ENCODE data around the gene FHL2. TPM values are rescaled to one million over a fixed set of nuclear protein-coding genes. Genes with fewer than 3 reads are reported as not detected.

FHL2 gene
- total and polyA plus RNA-seq, 7 donors: 24.7 to 114 (median 35.4) TPM

GRCh38 chr2:105418522-105418921, 19.7 kb upstream of the FHL2 start:
- H3K27ac ChIP-seq: no peak overlapping the region
- intact Hi-C loops (cut with DNase I): no loop called here
- H3K9me3 ChIP-seq: no peaks in the 10 kb centered on the region
- H3K36me3 ChIP-seq (ENCODE audit: insufficient read depth in 1 of 2, low read depth in 1 of 2): no peaks in the 10 kb centered on the region
- WGBS, 3 donors: 96 to 98% (median 97%) methylated on average over 6 of the region's 6 CpGs
- H3K27me3 ChIP-seq (ENCODE audit: insufficient read depth in 3 of 3, low read length in 2 of 3): no peaks in the 10 kb centered on the region
- no peak for TF ChIP-seq CTCF (IDR thresholded peaks at IDR 0.05)
- DNase-seq (no peak), ATAC-seq (no peak)
- H3K4me1 ChIP-seq: no peaks in the 10 kb centered on the region
- H3K4me3 ChIP-seq: no peak overlapping the region

- H3K27me3 ChIP-seq (ENCODE audit: insufficient read depth in 3 of 3, low read length in 2 of 3): no peaks in the 10 kb centered on the region
- WGBS, 3 donors: 62 to 100% (median 95%) methylated on average over 1 of the region's 1 CpG
- intact Hi-C loops (cut with DNase I): no loop called here
- no peak overlapping the region for H3K27ac ChIP-seq
- H3K36me3 ChIP-seq (ENCODE audit: insufficient read depth in 1 of 2, low read depth in 1 of 2): no peaks in the 10 kb centered on the region
- no peak for DNase-seq
- no peaks in the 10 kb centered on the region for H3K4me1 ChIP-seq
- H3K9me3 ChIP-seq: no peaks in the 10 kb centered on the region
- ATAC-seq: no peak
- TF ChIP-seq CTCF (IDR thresholded peaks at IDR 0.05): no peak
- no peak overlapping the region for H3K4me3 ChIP-seq
These were observed 19.1 kb upstream of the FHL2 start for GRCh38 chr2:105417857-105418436.

GRCh38 chr2:105416156-105416555, 17.3 kb upstream of the FHL2 start:
- Histone ChIP-seq H3K27me3 (ENCODE audit: insufficient read depth in 3 of 3, low read length in 2 of 3) (no peaks in the 10 kb centered on the region), H3K4me1 (no peaks in the 10 kb centered on the region), H3K27ac (no peak overlapping the region), H3K9me3 (no peaks in the 10 kb centered on the region), H3K36me3 (ENCODE audit: insufficient read depth in 1 of 2, low read depth in 1 of 2) (no peaks in the 10 kb centered on the region), H3K4me3 (no peak overlapping the region)
- DNase-seq: no peak
- 59 to 68% (median 67%) methylated on average over 3 of the region's 3 CpGs for WGBS, 3 donors
- no peak for ATAC-seq
- intact Hi-C loops (cut with DNase I): no loop called here
- TF ChIP-seq CTCF (IDR thresholded peaks at IDR 0.05): no peak

GRCh38 chr2:105415007-105415406, 16.2 kb upstream of the FHL2 start:
- DNase-seq (no peak), ATAC-seq (peak in 3 of 4 donors; percentile 65 to 73 (median 67))
- intact Hi-C loops (cut with DNase I): no loop called here
- no peak for TF ChIP-seq CTCF (IDR thresholded peaks at IDR 0.05)
- no peak overlapping the region for H3K4me3 ChIP-seq
- WGBS, 3 donors: 30 to 70% (median 50%) methylated on average over 4 of the region's 4 CpGs
- peak overlapping the region; percentile 32 for H3K27ac ChIP-seq
- H3K27me3 ChIP-seq (ENCODE audit: insufficient read depth in 3 of 3, low read length in 2 of 3): no peaks in the 10 kb centered on the region
- H3K9me3 ChIP-seq: no peaks in the 10 kb centered on the region
- H3K4me1 ChIP-seq: peaks cover 6% of the 10 kb centered on the region
- no peaks in the 10 kb centered on the region for H3K36me3 ChIP-seq (ENCODE audit: insufficient read depth in 1 of 2, low read depth in 1 of 2)

- Histone ChIP-seq H3K9me3 (no peaks in the 10 kb centered on the region), H3K36me3 (ENCODE audit: insufficient read depth in 1 of 2, low read depth in 1 of 2) (no peaks in the 10 kb centered on the region), H3K4me1 (peaks cover 21% of the 10 kb centered on the region), H3K4me3 (no peak overlapping the region), H3K27me3 (ENCODE audit: insufficient read depth in 3 of 3, low read length in 2 of 3) (no peaks in the 10 kb centered on the region), H3K27ac (no peak overlapping the region)
- TF ChIP-seq CTCF (IDR thresholded peaks at IDR 0.05): no peak
- 70 to 82% (median 81%) methylated on average over 5 of the region's 5 CpGs for WGBS, 3 donors
- intact Hi-C loops (cut with DNase I): loop anchor here in 1 of 2 donors (5.0 kb wide), 1 partner anchor 34 kb away; no protein-coding TSS in a partner anchor
- DNase-seq (no peak), ATAC-seq (no peak)
These were observed 14.4 kb upstream of the FHL2 start for GRCh38 chr2:105413206-105413605.
